ENCODE results near the gene PCYT1A. TPM values are rescaled to one million over a fixed set of nuclear protein-coding genes. Genes with fewer than 3 reads are reported as not detected.

Gene PCYT1A
- polyA plus RNA-seq, 3 donors, result 24.3 to 99.6 (median 31.6) TPM

GRCh38 chr3:196270499-196270898, 17.0 kb downstream of the PCYT1A start:
- peaks cover 45 to 73% of the 10 kb centered on the region in 2 donors for H3K36me3 Mint-ChIP-seq
- H3K4me2 ChIP-seq (replicated peaks; ENCODE audit: extremely low read depth, low read length, poor library complexity, severe bottlenecking), result no peak overlapping the region
- DNase-seq, result no peak
- no peak overlapping the region for H3K9ac ChIP-seq (ENCODE audit: insufficient read depth, low read length, poor library complexity, severe bottlenecking)
- peaks cover 5 to 14% of the 10 kb centered on the region in 2 donors for H3K4me1 ChIP-seq (ENCODE audit: control insufficient read depth in 1 of 2, insufficient read depth in 2 of 2, low read length in 2 of 2)
- H4K20me1 ChIP-seq (ENCODE audit: insufficient read depth, low read length), result peaks cover 84% of the 10 kb centered on the region
- peaks cover 0 to 1% (median 0%) of the 10 kb centered on the region in 7 donors for H3K9me3 Mint-ChIP-seq
- H3K27me3 Mint-ChIP-seq (ENCODE audit: low read depth in 3 of 3), result peaks cover 0 to 1% (median 0%) of the 10 kb centered on the region in 3 donors
- intact Hi-C loops (cut with micrococcal nuclease), result no loop called here
- H3K4me3 ChIP-seq (replicated peaks in 1 of 3; ENCODE audit: low read depth in 2 of 3, low read length in 3 of 3), result no peak overlapping the region
- H3K27ac ChIP-seq (ENCODE audit: low read depth in 1 of 2, low read length in 2 of 2), result peak overlapping the region in 1 of 2 donors; percentile 7
- 100% methylated on average over 1 of the region's 5 CpGs for WGBS (ENCODE audit: insufficient coverage)
- H3K4me1 Mint-ChIP-seq, result peaks cover 24% of the 10 kb centered on the region
- TF ChIP-seq, protein P1, sequence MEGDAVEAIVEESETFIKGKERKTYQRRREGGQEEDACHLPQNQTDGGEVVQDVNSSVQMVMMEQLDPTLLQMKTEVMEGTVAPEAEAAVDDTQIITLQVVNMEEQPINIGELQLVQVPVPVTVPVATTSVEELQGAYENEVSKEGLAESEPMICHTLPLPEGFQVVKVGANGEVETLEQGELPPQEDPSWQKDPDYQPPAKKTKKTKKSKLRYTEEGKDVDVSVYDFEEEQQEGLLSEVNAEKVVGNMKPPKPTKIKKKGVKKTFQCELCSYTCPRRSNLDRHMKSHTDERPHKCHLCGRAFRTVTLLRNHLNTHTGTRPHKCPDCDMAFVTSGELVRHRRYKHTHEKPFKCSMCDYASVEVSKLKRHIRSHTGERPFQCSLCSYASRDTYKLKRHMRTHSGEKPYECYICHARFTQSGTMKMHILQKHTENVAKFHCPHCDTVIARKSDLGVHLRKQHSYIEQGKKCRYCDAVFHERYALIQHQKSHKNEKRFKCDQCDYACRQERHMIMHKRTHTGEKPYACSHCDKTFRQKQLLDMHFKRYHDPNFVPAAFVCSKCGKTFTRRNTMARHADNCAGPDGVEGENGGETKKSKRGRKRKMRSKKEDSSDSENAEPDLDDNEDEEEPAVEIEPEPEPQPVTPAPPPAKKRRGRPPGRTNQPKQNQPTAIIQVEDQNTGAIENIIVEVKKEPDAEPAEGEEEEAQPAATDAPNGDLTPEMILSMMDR (IDR thresholded peaks at IDR 0.05), result no peak
- peaks cover 42 to 77% of the 10 kb centered on the region in 2 donors for H3K36me3 ChIP-seq (replicated peaks in 1 of 2; ENCODE audit: control insufficient read depth in 1 of 2, insufficient read depth in 2 of 2, low read length in 2 of 2)
- peak overlapping the region in 2 of 7 donors; percentile 0 to 4 for H3K27ac Mint-ChIP-seq
- no peaks in the 10 kb centered on the region for H3K27me3 ChIP-seq (ENCODE audit: control insufficient read depth in 2 of 2, insufficient read depth in 2 of 2, low read length in 2 of 2)
- no peak overlapping the region for H2AFZ ChIP-seq (ENCODE audit: insufficient read depth, low read depth, low read length, poor library complexity, severe bottlenecking)
- no peak overlapping the region for H3K4me3 Mint-ChIP-seq
- no peaks in the 10 kb centered on the region for H3K9me3 ChIP-seq (replicated peaks in 1 of 2; ENCODE audit: control insufficient read depth in 1 of 2, insufficient read depth in 1 of 2, low read length in 2 of 2)
- H3K79me2 ChIP-seq (ENCODE audit: insufficient read depth, low read length), result peaks cover 63% of the 10 kb centered on the region

DNA sequence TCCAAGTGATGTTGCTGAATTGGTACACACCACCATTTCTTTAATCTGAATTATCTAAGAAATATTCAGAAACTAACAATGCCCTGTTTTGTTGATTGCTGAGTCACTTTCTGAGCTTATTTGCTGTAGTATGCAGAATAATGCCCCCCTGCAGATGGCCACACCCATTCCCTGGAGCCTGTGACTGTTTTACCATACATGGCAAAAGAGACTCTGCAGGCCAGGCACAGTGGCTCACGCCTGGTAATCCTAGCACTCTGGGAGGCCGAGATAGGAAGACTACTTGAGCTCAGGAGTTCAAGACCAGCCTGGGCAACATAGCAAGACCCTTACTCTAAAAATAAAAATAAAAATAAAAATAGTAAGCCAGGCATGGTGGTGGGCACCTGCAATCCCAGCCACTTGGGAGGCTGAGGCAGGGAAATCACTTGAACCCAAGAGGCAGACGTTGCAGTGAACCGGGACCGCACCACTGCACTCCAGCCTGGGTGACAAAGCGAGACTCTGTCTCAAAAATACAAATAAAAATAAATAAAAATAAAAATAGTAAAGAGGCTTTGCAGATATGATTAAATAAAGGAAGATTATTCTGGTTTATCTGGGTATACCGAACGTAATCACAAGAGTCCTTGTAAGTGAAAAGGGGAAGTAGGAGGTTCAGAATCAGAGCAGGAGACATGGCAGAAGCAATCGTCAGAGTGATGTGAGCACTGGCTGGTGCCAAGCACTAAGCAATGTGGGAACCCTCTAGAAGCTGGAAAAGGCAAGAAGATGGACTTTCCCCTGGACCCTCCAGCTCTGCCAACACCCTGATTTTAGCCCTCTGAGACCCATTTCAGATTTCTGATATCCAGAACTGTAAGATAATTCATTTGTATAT, 19.0 kb downstream of the PCYT1A start:
- Histone ChIP-seq H3K4me2 (replicated peaks; ENCODE audit: extremely low read depth, low read length, poor library complexity, severe bottlenecking) (no peak overlapping the region), H3K79me2 (ENCODE audit: insufficient read depth, low read length) (peaks cover 53% of the 10 kb centered on the region), H4K20me1 (ENCODE audit: insufficient read depth, low read length) (peaks cover 78% of the 10 kb centered on the region), H3K9me3 (replicated peaks in 1 of 2; ENCODE audit: control insufficient read depth in 1 of 2, insufficient read depth in 1 of 2, low read length in 2 of 2) (no peaks in the 10 kb centered on the region), H3K4me1 (ENCODE audit: control insufficient read depth in 1 of 2, insufficient read depth in 2 of 2, low read length in 2 of 2) (peaks cover 5 to 14% of the 10 kb centered on the region in 2 donors), H3K9ac (ENCODE audit: insufficient read depth, low read length, poor library complexity, severe bottlenecking) (no peak overlapping the region), H2AFZ (ENCODE audit: insufficient read depth, low read depth, low read length, poor library complexity, severe bottlenecking) (no peak overlapping the region), H3K4me3 (replicated peaks in 1 of 3; ENCODE audit: low read depth in 2 of 3, low read length in 3 of 3) (no peak overlapping the region), H3K36me3 (replicated peaks in 1 of 2; ENCODE audit: control insufficient read depth in 1 of 2, insufficient read depth in 2 of 2, low read length in 2 of 2) (peaks cover 53 to 78% of the 10 kb centered on the region in 2 donors), H3K27me3 (ENCODE audit: control insufficient read depth in 2 of 2, insufficient read depth in 2 of 2, low read length in 2 of 2) (no peaks in the 10 kb centered on the region), H3K27ac (ENCODE audit: low read depth in 1 of 2, low read length in 2 of 2) (peak overlapping the region in 1 of 2 donors; percentile 42)
- H3K27me3 Mint-ChIP-seq (ENCODE audit: low read depth in 3 of 3), result peaks cover 0 to 1% (median 0%) of the 10 kb centered on the region in 3 donors
- TF ChIP-seq, protein P1 (IDR thresholded peaks at IDR 0.05), result no peak
- H3K9me3 Mint-ChIP-seq, result peaks cover 0 to 1% (median 0%) of the 10 kb centered on the region in 7 donors
- intact Hi-C loops (cut with micrococcal nuclease), result no loop called here
- no peak overlapping the region for H3K4me3 Mint-ChIP-seq
- peaks cover 49 to 78% of the 10 kb centered on the region in 2 donors for H3K36me3 Mint-ChIP-seq
- WGBS (ENCODE audit: insufficient coverage), result 27% methylated on average over 4 of the region's 9 CpGs
- H3K27ac Mint-ChIP-seq, result peak overlapping the region in 4 of 7 donors; percentile 43 to 60 (median 52)
- DNase-seq, result peak; percentile 32 to 52 (median 36)
- peaks cover 15% of the 10 kb centered on the region for H3K4me1 Mint-ChIP-seq

Data from CD14-positive monocyte (primary cell).